Smooth muscle cell of the brain vasculature (primary cell): ENCODE data around the gene ELMO1.

Experiments used
- DNase-seq: peaks from one replicate; pipeline ENCODE4 v3.0.0-alpha.2; 2012; ENCODE audit warnings: low read depth, low spot score

Gene ELMO1

DNA sequence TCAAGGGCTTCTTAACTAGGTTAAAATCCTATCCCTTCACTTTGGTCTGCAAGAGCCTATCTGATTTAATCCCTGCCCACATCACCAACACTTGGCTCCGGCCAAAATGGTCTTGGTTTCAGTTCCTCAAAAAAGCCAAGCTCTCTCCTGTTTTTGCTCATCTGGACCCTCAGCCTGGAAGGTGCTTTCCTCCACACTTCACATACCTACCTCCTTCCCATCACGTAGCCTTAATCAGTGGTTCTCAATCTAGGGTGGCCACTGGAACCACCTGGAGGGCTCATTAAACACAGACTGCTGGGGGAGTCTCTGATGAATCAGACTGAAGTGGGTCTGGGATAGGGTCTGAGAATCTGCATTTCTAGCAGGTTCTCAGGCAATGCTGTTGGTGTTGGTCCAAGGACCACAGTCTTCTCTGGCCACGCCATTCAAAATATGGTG lies 497.4 kb downstream of the ELMO1 start:
- no peak for DNase-seq

DNA sequence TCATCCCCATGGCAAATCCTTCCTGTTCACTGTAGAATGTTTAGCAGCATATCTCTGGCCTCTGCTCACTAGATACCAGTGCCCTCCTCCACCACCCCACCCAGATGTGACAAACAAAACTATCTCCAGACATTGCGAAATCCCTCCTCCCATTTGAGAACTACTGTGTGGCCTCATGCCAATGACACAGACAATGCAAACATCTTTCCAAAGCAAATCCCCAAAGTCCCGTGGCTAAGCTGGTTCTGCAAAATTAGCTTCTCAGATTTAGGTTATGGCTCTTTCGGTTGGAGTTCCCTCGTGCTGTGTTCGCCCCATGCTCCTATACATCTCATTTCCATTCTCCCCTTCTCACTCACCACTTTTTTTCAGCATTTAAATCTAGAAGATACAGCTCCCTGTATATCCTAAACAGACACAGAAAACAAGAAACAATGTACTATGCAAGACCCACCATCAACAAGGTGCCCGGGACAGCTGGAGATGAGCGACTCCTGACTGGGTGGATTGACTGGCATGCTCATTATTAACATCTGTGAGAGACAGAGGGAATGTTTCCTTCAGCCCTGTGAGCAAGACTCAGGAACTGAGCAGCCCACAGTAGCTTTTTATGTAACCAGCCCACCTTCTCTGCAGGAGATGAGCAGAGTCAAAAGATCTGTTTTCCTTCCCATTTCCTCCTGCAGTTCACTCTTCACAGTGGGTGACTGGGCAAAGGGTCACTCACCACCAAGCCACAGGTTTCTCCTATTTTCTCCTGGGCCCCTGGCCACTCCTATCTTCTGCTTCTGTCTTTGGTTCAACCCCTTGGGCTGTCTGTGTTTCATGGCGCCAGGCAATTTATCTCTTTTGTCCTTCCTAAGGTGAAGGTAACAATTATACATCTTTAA lies 498.7 kb downstream of the ELMO1 start:
- no peak for DNase-seq

DNA sequence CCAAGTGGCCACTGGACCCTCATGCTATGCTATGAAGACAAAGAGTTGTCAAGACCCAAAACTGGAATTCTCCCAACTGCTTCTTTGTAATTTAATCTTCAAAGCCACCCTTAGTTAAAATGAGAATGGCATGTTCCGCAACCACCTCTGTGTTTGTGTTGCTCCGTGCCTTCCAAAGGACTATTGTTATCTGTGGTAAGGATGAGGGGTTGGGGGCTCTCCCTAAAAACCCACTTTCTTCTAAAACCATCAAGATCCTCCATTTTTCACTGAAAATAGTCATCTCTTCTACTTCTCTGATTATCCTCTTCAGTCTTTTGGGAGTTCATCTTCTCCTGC lies 502.3 kb downstream of the ELMO1 start:
- DNase-seq, result no peak

DNA sequence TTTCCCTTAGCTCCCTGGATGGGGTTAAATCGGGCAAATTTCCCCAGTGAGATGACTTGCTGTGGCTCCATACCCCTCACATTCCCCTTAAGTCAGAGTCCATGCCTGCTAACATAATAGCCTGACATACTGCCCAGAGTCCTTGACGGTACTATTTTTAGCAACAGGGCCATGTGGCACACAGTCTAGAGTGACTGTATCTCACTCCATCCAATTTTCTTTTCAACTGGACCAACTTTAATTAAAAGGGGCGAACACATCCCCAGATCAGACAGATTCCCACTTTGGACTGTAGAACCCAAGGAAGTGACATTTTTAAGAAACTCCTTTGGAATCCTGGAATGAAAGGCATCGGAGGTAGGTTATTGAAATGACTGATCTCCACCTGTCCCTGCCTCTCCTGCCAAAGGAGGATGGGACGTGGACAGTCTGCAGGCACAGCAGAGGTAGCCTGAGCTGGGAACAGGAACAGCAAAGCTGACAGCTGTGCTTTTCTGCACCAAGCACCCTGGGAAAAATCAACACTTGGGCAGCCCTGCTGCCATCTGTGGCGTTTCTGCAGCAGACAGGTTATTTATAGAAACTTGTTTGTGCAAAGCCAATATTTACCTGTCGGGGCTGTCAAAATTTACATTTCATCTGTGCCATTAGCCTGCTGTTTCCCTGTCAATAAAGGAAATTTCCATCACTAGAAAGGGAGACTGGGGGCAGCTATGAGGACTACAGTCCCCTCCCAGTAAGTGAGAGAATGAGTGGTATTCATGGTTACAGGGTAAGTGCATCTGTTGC lies 502.9 kb downstream of the ELMO1 start:
- no peak for DNase-seq

DNA sequence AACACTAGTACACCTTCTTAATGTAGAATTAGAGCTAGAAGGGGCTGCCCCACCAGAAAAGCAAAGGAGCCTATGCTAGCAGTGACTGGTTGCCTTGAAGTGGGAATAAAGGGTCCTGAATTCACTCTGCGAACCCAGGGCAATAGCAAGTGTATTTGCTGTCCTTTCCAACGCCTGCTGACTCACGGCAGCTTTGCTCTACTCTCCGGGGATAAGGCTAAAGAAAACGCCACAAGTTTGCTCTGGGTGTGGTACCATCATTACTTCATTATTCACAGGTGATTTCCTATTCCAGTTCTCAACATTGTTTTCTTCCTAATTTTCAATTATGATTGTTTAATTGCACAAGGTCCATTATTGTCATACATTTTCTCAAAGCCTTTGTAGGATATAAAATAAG lies 503.8 kb downstream of the ELMO1 start:
- no peak for DNase-seq

DNA sequence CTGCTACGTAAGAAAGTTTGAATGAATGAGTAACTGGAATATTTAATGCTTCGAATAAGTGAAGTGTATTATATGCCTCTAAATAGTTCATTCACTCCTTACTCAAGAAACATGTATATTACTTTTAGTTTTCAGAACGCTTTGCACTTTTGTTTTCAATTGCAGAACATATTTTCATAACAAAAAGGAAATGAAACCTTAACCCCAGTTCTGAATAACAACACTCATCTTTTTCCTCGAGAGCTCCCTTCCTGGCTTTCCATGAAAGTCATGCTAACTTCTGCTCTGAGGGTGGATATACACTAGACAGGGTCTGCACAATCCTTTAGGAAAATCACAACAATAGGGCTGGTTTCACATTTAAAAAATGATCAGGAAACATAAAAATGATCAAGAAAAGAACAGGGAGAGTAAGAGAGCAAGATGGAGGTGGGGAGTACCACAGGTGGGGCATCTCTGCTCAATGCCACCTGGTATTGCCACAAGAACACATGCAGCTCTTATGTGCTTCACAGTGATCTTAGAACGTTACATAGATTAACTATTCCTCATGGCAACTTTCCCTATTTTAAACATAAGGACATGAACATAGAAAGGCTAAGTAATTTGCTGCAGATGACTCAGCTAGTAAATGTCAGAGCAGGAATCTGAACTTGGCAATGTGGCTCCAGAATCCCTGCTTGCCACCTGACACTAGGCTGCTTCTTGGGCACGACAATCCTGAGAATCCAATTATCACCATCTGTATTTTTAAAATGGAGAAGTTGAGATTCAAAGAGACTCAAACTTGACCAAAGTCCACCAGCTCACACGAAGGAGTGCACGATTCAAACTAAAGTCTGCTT lies 504.9 kb downstream of the ELMO1 start:
- no peak for DNase-seq

DNA sequence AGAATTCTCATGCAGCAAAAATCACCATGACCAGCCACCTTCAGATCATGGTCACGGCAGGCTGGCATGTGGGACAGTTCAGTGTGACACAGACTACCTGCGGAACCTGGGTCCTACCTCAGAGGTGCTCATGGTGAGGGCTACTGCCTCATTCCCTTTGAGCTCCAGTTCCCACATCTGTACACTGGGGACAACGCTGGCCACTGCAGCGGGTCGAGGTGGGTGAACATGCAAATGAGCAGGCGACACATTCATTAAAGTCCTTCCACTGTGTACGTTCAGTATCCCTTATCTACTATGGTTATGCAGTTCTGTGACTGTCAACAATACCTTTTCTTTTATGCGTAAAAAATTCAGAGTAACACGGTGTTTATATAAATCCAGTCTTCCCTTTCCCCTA lies 505.7 kb downstream of the ELMO1 start:
- no peak for DNase-seq

DNA sequence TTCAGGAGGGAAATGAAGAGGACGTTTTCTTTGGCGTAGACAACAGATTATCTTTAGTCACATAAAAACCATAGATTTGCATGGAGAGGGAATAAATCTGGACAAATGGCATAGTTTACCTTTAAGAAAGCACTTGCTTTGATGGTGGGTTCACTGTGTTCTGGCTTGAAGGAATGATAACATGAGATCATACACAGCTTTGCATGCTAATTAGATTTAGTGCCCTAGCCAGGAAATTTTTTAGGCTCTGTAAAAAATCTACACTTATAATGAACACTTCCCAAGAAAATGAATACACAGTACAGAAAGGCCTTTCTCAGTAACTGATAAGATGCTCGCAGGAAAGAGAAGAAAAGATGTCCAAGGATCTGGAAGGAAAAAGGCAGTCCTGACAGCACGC lies 506.1 kb downstream of the ELMO1 start:
- DNase-seq, result no peak

DNA sequence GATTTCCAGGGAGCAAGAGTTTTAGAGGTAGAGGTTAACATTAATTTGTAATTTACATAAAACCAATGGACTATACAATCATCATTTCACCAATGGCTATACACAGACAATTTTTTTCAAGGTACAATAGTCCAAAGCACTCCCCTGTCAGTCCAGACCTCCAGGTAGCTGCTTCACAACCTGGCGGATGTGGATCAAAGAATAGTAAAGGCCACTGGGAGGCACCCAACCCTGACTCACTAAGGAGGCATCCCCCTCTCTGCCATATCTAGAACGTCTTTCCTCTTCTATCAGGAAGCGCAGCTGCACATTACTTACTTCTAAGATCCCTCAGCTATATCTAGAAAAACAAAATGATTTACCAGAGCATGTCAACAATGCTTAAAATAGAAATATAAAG lies 506.6 kb downstream of the ELMO1 start:
- DNase-seq, result no peak

DNA sequence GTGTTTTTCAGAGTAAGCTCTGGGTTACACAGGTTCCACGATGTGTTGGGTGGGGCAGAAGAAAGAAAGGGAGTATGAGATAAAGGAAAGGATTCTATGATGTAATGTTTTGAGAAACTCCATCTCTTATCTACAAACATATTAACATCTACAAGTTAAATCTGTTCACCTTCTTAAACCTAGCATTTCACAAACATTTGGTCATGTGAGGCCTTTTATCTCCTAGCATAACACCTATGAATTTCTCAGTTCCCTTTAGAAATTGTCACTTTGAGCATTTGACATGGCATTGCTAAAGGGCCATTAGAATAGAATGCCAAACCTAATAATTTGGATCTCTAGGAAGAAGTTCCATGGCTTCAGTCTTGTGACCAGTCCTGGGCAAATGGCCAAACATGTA lies 507.3 kb downstream of the ELMO1 start:
- no peak for DNase-seq

DNA sequence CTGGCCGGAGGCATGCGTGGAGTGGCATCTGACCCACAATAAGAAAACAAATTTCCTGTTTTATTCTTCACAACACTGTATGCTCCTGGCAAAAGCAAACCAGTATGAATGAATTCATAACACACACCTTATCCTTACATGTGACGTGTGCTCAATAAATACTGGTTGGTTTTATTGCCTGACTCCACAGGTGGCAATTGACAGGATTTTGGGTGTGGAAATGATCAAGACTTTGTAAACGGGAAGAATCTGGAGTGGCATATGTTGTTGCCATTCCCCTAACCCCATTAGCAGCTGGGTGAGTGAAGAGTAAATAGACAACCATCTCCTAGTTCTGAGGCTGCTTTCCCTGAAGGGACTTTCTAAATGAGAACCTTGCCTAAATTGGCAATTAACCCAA lies 508.8 kb downstream of the ELMO1 start:
- no peak for DNase-seq

DNA sequence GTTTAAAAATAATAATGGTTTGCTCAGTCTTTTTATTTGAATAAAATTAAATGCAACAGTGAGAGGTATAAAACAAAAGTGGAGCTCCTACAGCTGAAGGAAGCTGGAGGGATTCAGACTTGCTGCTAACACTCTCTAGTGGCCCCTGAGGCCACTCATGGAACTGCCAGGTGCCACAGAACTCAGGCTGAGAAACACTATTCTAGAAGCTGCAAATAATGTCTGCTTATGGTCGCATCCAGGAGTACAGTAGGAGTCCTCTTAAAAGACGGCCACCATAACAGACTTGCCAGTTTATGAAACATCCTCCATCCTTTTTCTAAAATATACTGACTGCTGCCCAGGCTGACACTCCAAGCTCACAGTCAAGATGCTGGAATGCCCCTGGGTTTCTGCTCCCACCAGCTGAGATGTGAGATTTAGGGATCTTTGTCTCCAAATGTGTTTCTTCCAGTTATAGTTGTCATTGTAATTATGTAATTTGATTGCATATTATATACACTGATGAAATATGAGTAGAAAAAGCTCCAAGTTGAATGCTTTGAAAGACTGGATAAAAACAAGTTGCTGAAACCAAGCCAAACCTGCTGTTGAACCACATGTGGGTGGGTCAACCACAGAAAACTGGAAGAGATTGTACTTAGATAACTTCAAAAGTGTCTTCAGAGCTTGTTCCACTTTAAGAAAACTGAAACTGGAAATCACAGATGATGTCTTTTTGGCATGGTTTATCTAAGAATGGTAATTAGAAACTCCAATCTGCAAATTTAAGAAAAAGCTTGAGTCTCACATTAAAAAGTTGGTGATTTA lies 510.7 kb downstream of the ELMO1 start:
- DNase-seq, result no peak

DNA sequence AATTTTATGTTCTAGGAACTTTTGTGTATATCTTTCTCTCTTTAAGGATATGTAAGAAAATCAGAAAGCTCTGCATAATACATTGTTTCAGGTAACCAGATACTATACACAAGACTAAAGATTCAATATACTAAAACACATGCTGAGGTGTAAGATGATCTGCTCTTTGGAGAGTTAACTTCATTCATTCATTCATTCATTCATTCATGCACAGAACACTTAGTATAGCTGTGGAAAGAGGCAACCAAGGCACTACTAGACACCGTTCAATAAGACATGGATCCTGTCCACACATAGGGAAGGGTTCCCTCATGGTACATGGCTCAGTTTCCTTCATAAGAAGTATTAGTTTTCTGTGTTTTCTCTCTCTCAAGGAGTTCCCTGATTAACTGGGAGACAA lies 516.8 kb downstream of the ELMO1 start:
- DNase-seq, result no peak

DNA sequence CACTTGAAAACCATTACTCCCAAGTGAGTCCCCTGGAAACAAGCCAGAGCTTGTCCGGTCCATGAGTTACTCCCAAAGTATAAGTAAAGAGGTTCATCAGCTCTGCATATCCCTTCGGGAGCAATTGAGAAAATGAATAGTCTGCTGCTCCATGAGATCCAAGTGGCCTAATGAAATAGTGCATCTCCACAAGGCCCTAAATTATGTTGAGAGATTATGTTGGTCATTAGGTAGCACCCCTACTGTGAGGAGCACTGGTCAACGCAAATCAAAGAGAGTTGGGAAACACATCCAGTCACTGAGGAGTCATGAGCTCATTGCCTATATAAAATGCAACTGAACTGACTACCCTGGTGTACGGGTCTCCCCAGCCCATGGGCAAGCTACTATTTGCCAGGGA lies 518.9 kb downstream of the ELMO1 start:
- DNase-seq, result no peak

DNA sequence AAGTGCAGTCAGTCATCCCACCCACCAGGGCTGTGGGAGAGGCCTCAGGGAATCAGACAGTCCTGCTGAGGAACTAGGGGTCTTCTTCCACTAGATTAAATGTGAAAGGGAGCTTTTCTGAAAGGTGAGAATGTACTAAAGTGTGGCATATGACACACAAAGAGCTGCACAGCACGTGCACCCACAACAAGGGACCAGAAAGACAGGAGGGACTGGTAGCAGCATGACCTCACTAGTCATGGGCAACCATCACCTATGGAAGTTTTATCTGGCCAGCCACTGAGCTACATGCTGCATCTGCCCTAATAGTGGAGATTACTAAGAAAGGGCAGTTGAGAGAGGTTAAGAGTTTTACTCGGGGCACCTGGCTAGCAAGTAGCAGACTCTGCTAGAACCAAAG lies 519.9 kb downstream of the ELMO1 start:
- DNase-seq, result no peak

DNA sequence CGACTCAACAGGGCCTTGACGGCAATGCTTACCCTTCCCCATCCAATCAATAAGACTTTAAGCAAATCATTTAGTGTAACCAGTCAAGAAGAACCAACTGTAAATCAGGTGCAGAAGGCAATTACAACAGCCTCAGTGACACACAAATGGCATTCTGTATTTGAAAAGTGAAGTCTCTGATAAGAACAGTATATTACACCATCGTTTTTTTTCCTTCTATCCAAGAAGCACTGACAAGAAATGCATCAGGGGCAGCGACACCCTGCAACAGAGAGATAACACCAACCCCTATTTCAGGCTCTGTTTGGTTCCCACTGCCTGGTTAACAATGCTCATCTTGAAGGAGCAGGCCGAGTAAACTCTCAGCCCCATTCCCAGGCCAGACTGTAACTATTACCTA lies 520.4 kb downstream of the ELMO1 start:
- no peak for DNase-seq

DNA sequence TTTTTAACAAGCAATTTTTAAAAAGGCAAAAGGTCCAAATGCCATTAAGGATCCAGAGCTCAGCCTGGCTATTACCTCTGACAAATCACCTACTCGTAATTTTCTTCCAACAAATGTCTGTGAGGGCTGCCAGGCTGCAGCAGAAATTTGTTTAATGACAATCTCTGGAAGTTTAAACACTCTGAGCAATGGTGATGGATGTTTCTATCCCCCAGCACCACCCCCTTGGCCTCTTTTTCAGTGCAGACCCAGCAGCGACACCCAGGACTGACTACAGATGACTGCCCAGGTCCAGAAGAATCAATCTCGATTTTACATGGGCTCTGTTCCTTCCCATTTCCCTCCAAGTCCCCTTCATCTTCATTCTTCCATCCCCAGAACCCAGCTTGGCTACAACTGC lies 523.0 kb downstream of the ELMO1 start:
- no peak for DNase-seq

DNA sequence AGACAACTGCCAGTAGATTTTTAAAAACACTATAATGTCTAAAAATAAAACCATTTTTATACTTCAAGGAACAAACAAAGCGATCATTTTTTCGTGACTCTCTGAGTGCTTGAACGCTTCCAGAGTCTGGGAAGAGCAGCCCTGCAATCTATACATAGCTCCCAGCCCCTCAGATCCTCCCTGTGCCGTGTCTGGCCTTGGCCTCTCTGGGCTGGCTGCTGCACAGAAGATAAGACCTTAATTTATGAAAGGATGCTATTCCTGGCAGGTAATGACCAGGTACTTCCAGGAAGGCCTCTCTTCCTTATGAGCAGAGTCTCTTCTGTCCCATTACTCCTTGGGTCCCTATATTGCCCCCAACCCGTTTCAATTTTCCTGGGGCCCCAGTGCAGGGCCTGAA lies 523.5 kb downstream of the ELMO1 start:
- no peak for DNase-seq

DNA sequence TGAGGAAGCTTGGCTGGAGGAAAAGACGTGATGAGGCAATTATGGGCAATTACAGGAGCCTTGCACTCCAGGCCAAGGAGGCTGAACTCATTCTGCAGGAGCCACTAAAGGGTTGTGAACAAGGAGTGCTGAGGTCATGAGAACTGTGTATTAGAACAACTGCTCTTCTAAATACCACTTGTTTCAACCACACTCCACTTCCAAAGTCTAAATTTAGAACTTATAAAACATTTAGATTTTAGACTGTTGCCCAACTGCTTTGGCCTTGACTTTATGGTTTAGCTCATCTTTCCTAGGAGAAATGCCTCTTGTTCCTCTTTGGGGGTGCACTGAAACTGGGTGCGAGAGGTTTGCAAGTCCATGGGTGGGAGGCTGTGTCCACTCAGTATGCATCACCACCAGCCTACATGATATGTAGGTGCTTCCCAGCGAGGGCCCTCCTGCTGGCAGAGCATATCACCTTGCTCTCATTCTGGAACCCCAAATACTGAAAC lies 524.7 kb downstream of the ELMO1 start:
- DNase-seq, result no peak

DNA sequence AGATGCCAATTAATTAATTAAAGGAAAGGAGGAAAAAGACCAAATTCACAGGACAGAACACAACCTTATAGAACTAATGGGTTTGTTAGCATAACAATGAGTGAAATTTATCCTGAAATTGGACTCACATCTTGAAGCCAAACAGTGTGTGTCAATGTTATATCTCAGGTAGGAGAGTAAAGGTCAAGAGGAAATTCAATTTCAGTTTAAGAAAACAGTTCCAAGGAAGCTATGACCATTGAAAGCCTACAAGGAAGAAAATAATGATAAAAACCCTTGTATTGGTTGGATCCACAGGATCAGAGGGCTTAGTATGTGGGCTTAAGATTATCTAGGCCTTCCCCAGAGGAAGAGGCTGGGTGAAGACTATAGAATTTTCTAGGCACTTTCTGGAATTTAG lies 525.5 kb downstream of the ELMO1 start:
- DNase-seq, result no peak

DNA sequence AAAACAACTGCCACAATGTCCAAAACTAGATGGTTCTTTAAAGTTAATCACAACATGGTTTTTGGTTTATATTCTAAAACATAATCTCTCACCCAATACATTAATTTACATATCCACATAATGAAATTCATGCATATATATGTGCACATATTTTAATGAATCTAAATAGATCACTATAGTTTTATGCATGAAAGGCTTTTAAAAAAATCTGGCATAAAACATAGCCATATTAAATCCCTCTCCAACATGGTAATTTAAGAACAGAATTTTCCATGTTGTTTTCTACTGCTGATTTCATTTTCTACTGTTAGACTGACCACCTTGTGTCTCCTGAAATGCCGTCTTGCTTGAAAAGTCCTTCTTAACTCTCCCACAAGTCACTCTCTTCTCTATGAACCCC lies 528.2 kb downstream of the ELMO1 start:
- DNase-seq, result no peak
